ENCODE measurements around the gene TMEM41A. TPM values are rescaled to one million over a fixed set of nuclear protein-coding genes. Genes with fewer than 3 reads are reported as not detected.
"Not testable (repeated sequence)": the region's sequence is repeated elsewhere in the genome, so short reads cannot be mapped to it uniquely, and the experiment has no call there.

TMEM41A gene
- total RNA-seq, 2 donors from 2014 or later = 10.8 to 17.0 TPM

DNA sequence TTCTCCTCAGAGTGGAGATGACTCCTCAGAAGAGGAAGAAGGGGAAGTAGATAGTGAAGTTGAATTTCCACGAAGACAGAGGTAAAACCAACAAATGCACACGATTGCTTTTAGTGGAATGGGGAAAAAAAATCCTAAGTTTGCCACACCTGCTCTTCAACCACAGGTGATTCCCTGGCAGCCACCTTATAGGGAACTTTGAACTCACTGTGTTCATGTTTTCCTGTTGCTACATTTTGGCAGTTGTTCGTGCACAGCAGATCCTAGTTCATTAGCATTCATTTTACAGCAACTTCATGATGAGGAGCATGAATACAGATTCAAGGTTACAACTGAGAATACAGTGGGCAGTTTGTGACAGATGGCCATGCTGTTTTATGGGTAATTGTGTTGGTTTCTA, 21.5 kb downstream of the TMEM41A start:
- DNase-seq (ENCODE audit: low spot score) = no peak
- Histone ChIP-seq H3K4me1 (ENCODE audit: control insufficient read depth in 1 of 2, low read depth in 2 of 2) (no peaks in the 10 kb centered on the region), H3K27ac (no peak overlapping the region), H3K36me3 (peaks cover 27% of the 10 kb centered on the region), H3K9me3 (no peaks in the 10 kb centered on the region), H3K27me3 (replicated peaks; ENCODE audit: insufficient read depth) (no peaks in the 10 kb centered on the region), H3K4me3 (no peak overlapping the region)
- ATAC-seq (ENCODE audit: insufficient number of reproducible peaks, low FRiP score, low read depth) = no peak
- TF ChIP-seq, protein P1, sequence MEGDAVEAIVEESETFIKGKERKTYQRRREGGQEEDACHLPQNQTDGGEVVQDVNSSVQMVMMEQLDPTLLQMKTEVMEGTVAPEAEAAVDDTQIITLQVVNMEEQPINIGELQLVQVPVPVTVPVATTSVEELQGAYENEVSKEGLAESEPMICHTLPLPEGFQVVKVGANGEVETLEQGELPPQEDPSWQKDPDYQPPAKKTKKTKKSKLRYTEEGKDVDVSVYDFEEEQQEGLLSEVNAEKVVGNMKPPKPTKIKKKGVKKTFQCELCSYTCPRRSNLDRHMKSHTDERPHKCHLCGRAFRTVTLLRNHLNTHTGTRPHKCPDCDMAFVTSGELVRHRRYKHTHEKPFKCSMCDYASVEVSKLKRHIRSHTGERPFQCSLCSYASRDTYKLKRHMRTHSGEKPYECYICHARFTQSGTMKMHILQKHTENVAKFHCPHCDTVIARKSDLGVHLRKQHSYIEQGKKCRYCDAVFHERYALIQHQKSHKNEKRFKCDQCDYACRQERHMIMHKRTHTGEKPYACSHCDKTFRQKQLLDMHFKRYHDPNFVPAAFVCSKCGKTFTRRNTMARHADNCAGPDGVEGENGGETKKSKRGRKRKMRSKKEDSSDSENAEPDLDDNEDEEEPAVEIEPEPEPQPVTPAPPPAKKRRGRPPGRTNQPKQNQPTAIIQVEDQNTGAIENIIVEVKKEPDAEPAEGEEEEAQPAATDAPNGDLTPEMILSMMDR (IDR thresholded peaks at IDR 0.05) = no peak

DNA sequence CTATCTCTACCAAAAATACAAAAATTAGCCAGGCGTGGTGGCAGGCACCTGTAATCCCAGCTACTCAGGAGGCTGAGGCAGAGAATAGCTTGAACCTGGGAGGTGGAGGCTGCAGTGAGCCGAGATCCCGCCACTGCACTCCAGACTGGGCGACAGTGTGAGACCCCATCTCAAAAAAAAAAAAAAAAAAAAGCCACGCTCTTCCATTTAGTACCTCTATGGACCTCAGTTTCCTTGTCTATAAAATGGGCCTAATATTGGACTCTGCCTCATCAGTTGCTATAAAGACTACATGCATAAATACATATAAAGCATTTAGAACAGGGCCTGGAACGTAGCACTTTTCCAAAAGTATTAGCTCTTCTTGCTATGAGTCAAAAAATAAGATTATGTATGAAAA, 23.9 kb downstream of the TMEM41A start:
- ATAC-seq (ENCODE audit: insufficient number of reproducible peaks, low FRiP score, low read depth); H3K27ac ChIP-seq; H3K4me1 ChIP-seq (ENCODE audit: control insufficient read depth in 1 of 2, low read depth in 2 of 2); H3K9me3 ChIP-seq; DNase-seq (ENCODE audit: low spot score); H3K4me3 ChIP-seq; H3K27me3 ChIP-seq (replicated peaks; ENCODE audit: insufficient read depth): not testable (repeated sequence)
- H3K36me3 ChIP-seq = peaks cover 23% of the 10 kb centered on the region

DNA sequence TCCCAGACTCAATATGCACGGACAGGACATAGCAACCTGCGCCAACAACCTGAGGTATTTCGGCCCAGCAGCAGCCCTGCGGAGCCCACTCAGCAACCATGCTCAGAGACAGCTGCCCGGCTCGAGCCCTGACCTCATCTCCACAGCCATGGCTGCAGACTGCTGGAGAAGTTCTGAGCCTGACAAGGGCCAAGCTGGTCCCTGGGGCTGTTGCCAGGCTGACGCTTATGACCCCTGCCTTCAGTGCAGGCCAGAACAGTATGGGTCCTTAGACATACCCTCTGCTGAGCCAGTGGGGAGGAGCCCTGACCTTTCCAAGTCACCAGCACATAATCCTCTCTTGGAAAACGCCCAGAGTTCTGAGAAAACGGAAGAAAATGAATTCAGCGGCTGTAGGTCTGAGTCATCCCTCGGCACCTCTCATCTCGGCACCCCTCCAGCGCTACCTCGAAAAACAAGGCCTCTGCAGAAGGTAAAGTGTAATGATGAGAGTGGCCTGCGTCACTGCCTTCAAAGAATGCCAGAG, 25.5 kb downstream of the TMEM41A start:
- H3K27me3 ChIP-seq (replicated peaks; ENCODE audit: insufficient read depth) = no peaks in the 10 kb centered on the region
- TF ChIP-seq, protein P1 (IDR thresholded peaks at IDR 0.05) = no peak
- DNase-seq (ENCODE audit: low spot score) = no peak
- H3K9me3 ChIP-seq = no peaks in the 10 kb centered on the region
- peaks cover 26% of the 10 kb centered on the region for H3K36me3 ChIP-seq
- H3K27ac ChIP-seq = no peak overlapping the region
- no peak overlapping the region for H3K4me3 ChIP-seq
- H3K4me1 ChIP-seq (ENCODE audit: control insufficient read depth in 1 of 2, low read depth in 2 of 2) = no peaks in the 10 kb centered on the region
- no peak for ATAC-seq (ENCODE audit: insufficient number of reproducible peaks, low FRiP score, low read depth)

DNA sequence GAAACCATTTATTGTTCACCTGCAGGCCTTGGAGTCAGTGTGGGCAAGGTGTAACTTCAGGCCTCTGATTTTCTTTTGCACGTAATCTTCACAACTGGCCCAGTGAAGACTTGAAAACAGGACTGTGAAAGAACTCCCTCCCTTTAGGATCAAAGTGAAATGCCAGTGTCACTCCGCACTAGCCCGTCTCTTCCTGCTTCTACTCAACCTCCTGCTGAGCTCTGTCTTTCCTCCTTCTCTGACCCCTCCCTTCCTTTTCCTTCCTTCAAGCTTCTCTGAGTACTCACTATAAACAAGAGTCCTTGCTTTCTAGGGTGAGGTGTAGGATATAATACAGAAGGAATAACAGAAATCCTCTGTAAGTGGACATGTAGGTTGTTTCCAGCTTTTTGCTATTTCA, 28.5 kb downstream of the TMEM41A start:
- ATAC-seq (ENCODE audit: insufficient number of reproducible peaks, low FRiP score, low read depth) = no peak

DNA sequence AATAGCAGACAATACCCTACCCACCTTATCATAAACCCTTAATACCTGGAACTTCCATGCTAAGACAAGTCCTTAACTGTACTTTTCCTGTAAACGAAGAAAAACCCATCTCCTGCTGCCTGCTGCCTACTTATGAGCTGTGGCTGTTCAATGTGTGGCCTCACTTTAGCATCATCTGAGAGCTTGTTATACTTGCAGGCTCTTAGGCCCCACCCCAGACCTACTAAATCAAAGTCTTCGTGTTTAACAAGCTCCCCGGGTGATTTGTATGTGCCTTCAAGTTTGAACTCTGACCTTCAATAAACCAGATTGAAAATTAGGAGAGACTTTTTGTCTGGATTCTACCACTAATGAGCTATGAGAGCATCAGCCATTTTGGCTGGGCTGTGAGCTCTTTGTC, 29.3 kb downstream of the TMEM41A start:
- DNase-seq (ENCODE audit: low spot score) (no peak), ATAC-seq (ENCODE audit: insufficient number of reproducible peaks, low FRiP score, low read depth) (no peak)
- H3K4me1 ChIP-seq (ENCODE audit: control insufficient read depth in 1 of 2, low read depth in 2 of 2) = no peaks in the 10 kb centered on the region
- H3K9me3 ChIP-seq = no peaks in the 10 kb centered on the region
- H3K36me3 ChIP-seq = peaks cover 41% of the 10 kb centered on the region
- TF ChIP-seq, protein P1 (IDR thresholded peaks at IDR 0.05) = no peak
- H3K4me3 ChIP-seq = no peak overlapping the region
- H3K27ac ChIP-seq = no peak overlapping the region
- H3K27me3 ChIP-seq (replicated peaks; ENCODE audit: insufficient read depth) = no peaks in the 10 kb centered on the region

More for the DNA sequence above, 28.5 kb downstream of the TMEM41A start:
- TF ChIP-seq, protein P1 (IDR thresholded peaks at IDR 0.05) = no peak
- DNase-seq (ENCODE audit: low spot score) = no peak
- Histone ChIP-seq H3K4me1 (ENCODE audit: control insufficient read depth in 1 of 2, low read depth in 2 of 2) (no peaks in the 10 kb centered on the region), H3K4me3 (no peak overlapping the region), H3K27ac (no peak overlapping the region), H3K27me3 (replicated peaks; ENCODE audit: insufficient read depth) (no peaks in the 10 kb centered on the region), H3K36me3 (peaks cover 42% of the 10 kb centered on the region), H3K9me3 (no peaks in the 10 kb centered on the region)

DNA sequence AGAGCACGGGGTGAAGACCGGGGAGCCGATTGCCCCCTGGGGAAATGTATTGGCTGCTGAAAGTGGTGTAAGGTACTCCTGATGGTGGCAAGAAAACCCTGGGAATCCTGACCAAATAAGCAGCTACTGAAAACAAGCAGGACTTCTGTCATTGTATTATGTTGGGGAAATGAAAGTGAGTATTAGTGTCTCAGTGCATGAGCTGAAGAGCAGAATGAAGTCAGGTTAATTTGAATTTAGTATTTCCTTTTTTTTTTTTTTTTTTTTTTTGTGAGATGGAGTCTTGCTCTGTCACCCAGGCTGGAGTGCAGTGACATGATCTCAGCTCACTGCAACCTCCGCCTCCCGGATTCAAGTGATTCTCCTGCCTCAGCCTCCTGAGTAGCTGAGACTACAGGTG, 32.7 kb downstream of the TMEM41A start:
- not testable (repeated sequence) for ATAC-seq (ENCODE audit: insufficient number of reproducible peaks, low FRiP score, low read depth); H3K4me1 ChIP-seq (ENCODE audit: control insufficient read depth in 1 of 2, low read depth in 2 of 2); H3K4me3 ChIP-seq; H3K9me3 ChIP-seq; H3K27ac ChIP-seq; DNase-seq (ENCODE audit: low spot score); H3K27me3 ChIP-seq (replicated peaks; ENCODE audit: insufficient read depth)
- peaks cover 33% of the 10 kb centered on the region for H3K36me3 ChIP-seq

All from thoracic aorta (tissue), 2 donors.